A673 (cell line): ENCODE results near the gene TADA3.

Experiments used
- CTCF ChIP-seq: fragments of 300-800, 200-600 bp; sonication (generic); conservative IDR thresholded peaks from 2 replicates; pipeline ENCODE4 v1.5.1; 2017; ENCODE audit warnings: low read depth, mild to moderate bottlenecking, antibody characterized with exemption, low read length, moderate library complexity, mixed read lengths
- EZH2 ChIP-seq: fragments of 200-600 bp; sonication (generic); IDR thresholded peaks from 2 replicates; pipeline ENCODE4 v1.6.1; 2017; ENCODE audit warnings: borderline replicate concordance, low read depth, mild to moderate bottlenecking, mixed read lengths, antibody characterized with exemption, low read length; ENCODE audit not compliant: poor library complexity, severe bottlenecking

- TF ChIP-seq CTCF (no peak), EZH2 (no peak)
These were observed 48.7 kb upstream of the TADA3 start for GRCh38 chr3:9841015-9841414.
